GM12878 (cell line): ENCODE results near the gene ACO1. TPM values are rescaled to one million over a fixed set of nuclear protein-coding genes. Genes with fewer than 3 reads are reported as not detected.

ENCODE experiments used
- BHLHE40 ChIP-seq, 2 experiments: fragments of 450-650 bp in 1 of 2; IDR thresholded peaks; 2 replicates each; pipeline ENCODE4 v1.6.1; 2011 to 2017; ENCODE audit warnings: low read depth in 2 of 2, borderline replicate concordance in 1 of 2, improper control_type of control experiment in 1 of 2, low read length in 1 of 2, mild to moderate bottlenecking in 1 of 2
- CBX5 ChIP-seq: sonication (generic); IDR thresholded peaks from 2 replicates; pipeline ENCODE4 v1.6.1; 2016; ENCODE audit warnings: low read depth, moderate library complexity, mild to moderate bottlenecking, inconsistent platforms
- FOXK2 ChIP-seq: fragments of 450-650 bp; IDR thresholded peaks from 2 replicates; pipeline ENCODE4 v1.6.1; 2017; ENCODE audit warnings: mild to moderate bottlenecking, moderate library complexity
- FOXM1 ChIP-seq: IDR thresholded peaks from 2 replicates; pipeline ENCODE4 v1.6.1; 2012; ENCODE audit warnings: low read depth, mild to moderate bottlenecking, inconsistent platforms, low read length, moderate library complexity
- GABPA ChIP-seq: IDR thresholded peaks from 2 replicates; pipeline ENCODE4 v1.6.1; 2014; ENCODE audit warnings: antibody characterized with exemption, low read depth, mild to moderate bottlenecking, inconsistent platforms
- LARP7 ChIP-seq: fragments of 450-650 bp; IDR thresholded peaks from 2 replicates; pipeline ENCODE4 v1.6.1; 2017; ENCODE audit warnings: mild to moderate bottlenecking
- NFIC ChIP-seq: IDR thresholded peaks from 2 replicates; pipeline ENCODE4 v1.6.1; 2012; ENCODE audit warnings: low read depth, mild to moderate bottlenecking, inconsistent platforms, low read length, moderate library complexity
- POLR2AphosphoS2 ChIP-seq: IDR thresholded peaks from 2 replicates; pipeline ENCODE4 v1.6.1; 2011; ENCODE audit warnings: low read depth, mild to moderate bottlenecking, low read length, improper control_type of control experiment, moderate library complexity
- SIX5 ChIP-seq: IDR thresholded peaks from 2 replicates; pipeline ENCODE4 v1.6.1; 2011; ENCODE audit warnings: mild to moderate bottlenecking, low read depth, low read length, moderate library complexity; ENCODE audit not compliant: severe bottlenecking
- TBL1XR1 ChIP-seq: IDR thresholded peaks from 2 replicates; pipeline ENCODE4 v1.6.1; 2012; ENCODE audit warnings: low read depth, low read length, improper control_type of control experiment
- ZNF217 ChIP-seq: fragments of 450-650 bp; IDR thresholded peaks from 2 replicates; pipeline ENCODE4 v1.6.1; 2017; ENCODE audit warnings: antibody characterized with exemption, mild to moderate bottlenecking
- ZNF622 ChIP-seq: fragments of 450-650 bp; IDR thresholded peaks from 2 replicates; pipeline ENCODE4 v1.6.1; 2017; ENCODE audit warnings: mild to moderate bottlenecking, inconsistent platforms
- polyA plus RNA-seq, 11 experiments: library from polyadenylated mRNA; depleted of rRNA in 4 of 11; unstranded in 6 of 11; stranded (reverse) in 5 of 11; fragments of >200 nt; fragmentation: Nextera tagmentation in 4 of 11; fragmentation: Illumina TruSeq in 1 of 11; extraction: Ambion mirVana in 4 of 11; extraction: Trizol in 1 of 11; gene quantifications; 1 replicate in 1 of 11; 2 replicates in 10 of 11; pipeline versions ENCODE4 v1.2.1 to v1.2.3, GENCODE V29; 2011 to 2016; ENCODE audit warnings: inconsistent platforms in 2 of 11, missing spikeins in 2 of 11, low read depth in 1 of 11
- total RNA-seq, 4 experiments: library from RNA; depleted of rRNA in 3 of 4; stranded (reverse); fragments of >200 nt in 3 of 4; fragmentation: Illumina TruSeq in 1 of 4; extraction: Trizol in 1 of 4; gene quantifications; 2 replicates each; pipeline versions ENCODE4 v1.2.1 to v1.2.3, GENCODE V29; 2013 to 2021
- TF ChIP-seq, protein P1 (sequence below): fragments of 450-650 bp; IDR thresholded peaks from 2 replicates; pipeline ENCODE4 v1.6.1; 2016; ENCODE audit warnings: mild to moderate bottlenecking

ACO1 gene
- total and polyA plus RNA-seq, 10 of the 15 experiments (the other 5 are each of a cell fraction or from before 2014, with no cell fraction given), result 0.21 to 6.5 (median 3.3) TPM

DNA sequence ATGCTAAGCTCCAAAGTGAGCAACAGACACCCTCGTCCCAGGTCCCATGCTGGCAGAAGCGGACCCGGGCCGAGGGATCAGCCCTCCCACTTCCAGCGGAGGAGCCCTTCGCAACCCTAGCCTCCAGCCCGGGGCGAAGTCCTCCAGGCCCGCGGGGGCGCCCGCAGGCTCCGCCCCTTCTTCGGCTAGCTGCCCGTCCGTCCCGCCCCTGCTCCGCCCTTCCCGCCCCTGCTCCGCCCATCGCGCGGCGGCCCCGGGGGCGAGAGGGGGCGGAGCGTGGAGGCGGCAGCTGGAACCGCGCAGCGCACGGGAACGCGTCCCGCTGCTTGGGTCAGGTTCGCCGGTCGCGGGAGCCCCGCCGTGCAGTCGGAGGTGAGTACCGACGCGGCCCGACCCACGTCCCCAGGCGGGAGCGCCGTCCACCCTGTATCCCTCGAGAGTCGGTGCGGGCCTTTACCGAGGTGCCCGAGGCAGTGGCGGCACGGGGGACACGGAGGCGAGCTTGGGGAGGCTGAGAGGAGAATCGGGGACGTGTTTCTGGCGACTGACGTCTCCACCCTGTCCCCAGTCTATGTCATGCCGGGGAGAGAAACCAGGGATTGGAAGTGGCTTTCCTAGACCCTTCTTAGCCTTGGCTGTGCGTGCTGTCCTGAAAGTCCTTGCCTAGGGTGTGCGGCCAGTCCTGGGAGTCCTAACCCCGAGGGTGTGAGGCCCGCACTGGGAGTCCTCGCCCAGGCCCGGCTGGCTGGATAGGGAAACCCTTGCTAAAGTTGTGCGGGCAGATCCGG, at the start of gene ACO1 (continued):
- TF ChIP-seq GABPA (no peak), ZNF217 (no peak), FOXK2 (no peak), CBX5 (no peak), FOXM1 (no peak), LARP7 (peak; percentile 81), TBL1XR1 (no peak), ZNF622 (no peak), POLR2AphosphoS2 (no peak), BHLHE40 (IDR thresholded peaks at IDR 0.05; ENCODE audit: borderline replicate concordance in 1 of 2, low read depth in 2 of 2, low read length in 1 of 2) (peak in 1 of 2 experiments; percentile 86; a peak in 2 of 4 replicates), NFIC (no peak), SIX5 (no peak)
- TF ChIP-seq, protein P1, sequence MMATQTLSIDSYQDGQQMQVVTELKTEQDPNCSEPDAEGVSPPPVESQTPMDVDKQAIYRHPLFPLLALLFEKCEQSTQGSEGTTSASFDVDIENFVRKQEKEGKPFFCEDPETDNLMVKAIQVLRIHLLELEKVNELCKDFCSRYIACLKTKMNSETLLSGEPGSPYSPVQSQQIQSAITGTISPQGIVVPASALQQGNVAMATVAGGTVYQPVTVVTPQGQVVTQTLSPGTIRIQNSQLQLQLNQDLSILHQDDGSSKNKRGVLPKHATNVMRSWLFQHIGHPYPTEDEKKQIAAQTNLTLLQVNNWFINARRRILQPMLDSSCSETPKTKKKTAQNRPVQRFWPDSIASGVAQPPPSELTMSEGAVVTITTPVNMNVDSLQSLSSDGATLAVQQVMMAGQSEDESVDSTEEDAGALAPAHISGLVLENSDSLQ, result no peak
- TF ChIP-seq, all 136 proteins: peak for 21
